ENCODE results near the gene ADSL. TPM values are rescaled to one million over a fixed set of nuclear protein-coding genes. Genes with fewer than 3 reads are reported as not detected.
A peak's percentile ranks its signal among the peaks of the same experiment; 100 is the strongest.

The ADSL gene
- total and polyA plus RNA-seq, 2 experiments from 2014 or later: 72.5 to 123 TPM

DNA sequence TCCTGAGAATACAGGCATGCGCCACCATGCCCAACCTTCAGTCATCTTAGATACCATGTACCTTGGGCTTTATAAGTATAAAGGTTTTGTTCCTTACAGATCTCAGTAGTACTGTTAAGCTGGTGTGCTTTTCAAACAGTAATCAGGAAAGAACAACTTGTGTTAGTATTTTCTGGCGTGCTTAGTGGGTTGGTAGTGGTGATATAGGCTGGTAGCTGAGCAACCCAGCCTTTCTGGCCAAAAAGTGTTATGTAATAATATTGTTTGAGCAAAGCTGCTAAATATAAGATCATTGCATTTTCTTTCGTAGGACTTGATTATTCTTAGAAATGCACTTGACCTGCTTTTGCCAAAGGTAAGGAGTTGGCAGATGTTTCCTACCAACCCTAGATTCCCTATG lies 6.5 kb downstream of the ADSL start:
- Histone ChIP-seq H3K79me2 (ENCODE audit: insufficient read depth) (peaks cover 70% of the 10 kb centered on the region), H3K9me3 (ENCODE audit: low read depth) (no peaks in the 10 kb centered on the region), H3K27ac (no peak overlapping the region), H3K4me3 (no peak overlapping the region), H4K20me1 (ENCODE audit: insufficient read depth) (no peaks in the 10 kb centered on the region), H3K9me2 (ENCODE audit: insufficient read depth) (no peaks in the 10 kb centered on the region), H3K36me3 (ENCODE audit: low read depth) (peaks cover 65% of the 10 kb centered on the region), H3K9ac (no peak overlapping the region), H3F3A (ENCODE audit: insufficient read depth) (0 out of 2 replicates have a peak, but pooled peaks cover 2% of the 10 kb centered on the region), H3K27me3 (replicated peaks; ENCODE audit: insufficient read depth) (no peaks in the 10 kb centered on the region), H3K4me2 (ENCODE audit: unreplicated experiment) (no peak overlapping the region), H3K4me1 (ENCODE audit: insufficient read depth) (peaks cover 6% of the 10 kb centered on the region; the same call in 1 of the 2 replicates), H2AFZ (no peak overlapping the region)
- 94 to 99% methylated on average over 3 of the region's 3 CpGs for WGBS, 2 experiments (ENCODE audit: low coverage in 1 of 2, low lambda C conversion rate in 2 of 2, missing lambda C conversion rate in 2 of 2)
- TF ChIP-seq EZH2phosphoT487 (IDR thresholded peaks at IDR 0.05; ENCODE audit: insufficient read depth, low read depth) (no peak), EZH2 (IDR thresholded peaks at IDR 0.05; ENCODE audit: insufficient read depth, poor library complexity, severe bottlenecking) (no peak)
- in situ Hi-C loops (cut with MboI): no loop called here
- no peak for DNase-seq

DNA sequence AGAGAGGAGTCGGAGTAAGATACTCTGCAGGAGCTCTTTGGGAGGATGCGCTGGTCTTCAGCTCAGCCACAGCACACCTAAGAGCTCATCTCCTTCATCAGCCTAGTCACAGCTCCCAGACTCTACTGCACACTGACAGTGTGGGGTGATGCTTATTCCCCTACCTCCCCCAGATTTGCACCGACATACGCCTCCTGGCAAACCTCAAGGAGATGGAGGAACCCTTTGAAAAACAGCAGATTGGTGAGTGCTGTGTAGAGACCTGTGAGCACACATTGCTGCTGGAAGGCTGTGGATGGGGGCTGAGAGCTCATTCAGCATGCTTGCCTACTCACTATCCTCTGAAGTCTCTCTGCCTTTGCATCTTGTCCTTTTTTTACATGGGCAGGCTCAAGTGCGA lies 14.8 kb downstream of the ADSL start:
- H3K9me2 ChIP-seq (ENCODE audit: insufficient read depth): no peaks in the 10 kb centered on the region
- H2AFZ ChIP-seq: no peak overlapping the region
- peaks cover 13% of the 10 kb centered on the region for H3K4me1 ChIP-seq (ENCODE audit: insufficient read depth)
- H3K27ac ChIP-seq: no peak overlapping the region
- 95 to 99% methylated on average over 5 of the region's 5 CpGs for WGBS, 2 experiments (ENCODE audit: low coverage in 1 of 2, low lambda C conversion rate in 2 of 2, missing lambda C conversion rate in 2 of 2)
- H3K36me3 ChIP-seq (ENCODE audit: low read depth): peaks cover 76% of the 10 kb centered on the region
- peaks cover 18% of the 10 kb centered on the region for H3F3A ChIP-seq (ENCODE audit: insufficient read depth)
- H3K27me3 ChIP-seq (replicated peaks; ENCODE audit: insufficient read depth): no peaks in the 10 kb centered on the region
- H3K4me2 ChIP-seq (ENCODE audit: unreplicated experiment): no peak overlapping the region
- in situ Hi-C loops (cut with MboI): no loop called here
- 0 out of 2 replicates have a peak, but pooled peaks cover 3% of the 10 kb centered on the region for H3K79me2 ChIP-seq (ENCODE audit: insufficient read depth)
- no peak overlapping the region for H3K9ac ChIP-seq
- DNase-seq: no peak
- no peak overlapping the region for H3K4me3 ChIP-seq
- H4K20me1 ChIP-seq (ENCODE audit: insufficient read depth): no peaks in the 10 kb centered on the region
- no peaks in the 10 kb centered on the region for H3K9me3 ChIP-seq (ENCODE audit: low read depth)
- TF ChIP-seq EZH2 (IDR thresholded peaks at IDR 0.05; ENCODE audit: insufficient read depth, poor library complexity, severe bottlenecking): no peak

DNA sequence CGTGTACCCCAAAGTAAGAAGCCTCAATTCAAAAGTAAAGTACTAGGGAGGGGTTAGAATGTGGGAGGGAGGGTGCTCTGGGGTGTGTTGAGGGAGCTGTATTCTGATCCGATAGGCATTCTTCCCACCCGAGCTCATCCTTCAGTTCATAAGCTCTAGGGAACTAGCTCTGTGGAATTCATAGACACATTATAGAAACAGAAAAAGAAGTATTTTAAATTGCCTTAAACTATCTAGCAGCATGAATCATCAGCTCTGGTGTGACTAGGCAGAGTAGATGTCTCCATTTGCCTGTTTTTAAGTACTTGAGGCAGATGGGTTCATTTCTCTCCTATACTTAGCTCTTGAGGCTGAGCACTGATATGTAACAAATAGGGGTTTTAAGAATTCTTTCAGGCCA lies 16.8 kb downstream of the ADSL start:
- no peak overlapping the region for H3K4me3 ChIP-seq
- peaks cover 74% of the 10 kb centered on the region for H3K36me3 ChIP-seq (ENCODE audit: low read depth)
- no peak overlapping the region for H3K4me2 ChIP-seq (ENCODE audit: unreplicated experiment)
- 0 out of 2 replicates have a peak overlapping the region, but pooled peaks have one; percentile 15 for H3K9ac ChIP-seq
- H3K9me3 ChIP-seq (ENCODE audit: low read depth): no peaks in the 10 kb centered on the region
- no peaks in the 10 kb centered on the region for H3K9me2 ChIP-seq (ENCODE audit: insufficient read depth)
- WGBS, 2 experiments (ENCODE audit: low coverage in 1 of 2, low lambda C conversion rate in 2 of 2, missing lambda C conversion rate in 2 of 2): 83 to 84% methylated on average over 3 of the region's 3 CpGs
- DNase-seq: peak; percentile 77
- H3K27me3 ChIP-seq (replicated peaks; ENCODE audit: insufficient read depth): no peaks in the 10 kb centered on the region
- H2AFZ ChIP-seq: 0 out of 2 replicates have a peak overlapping the region, but pooled peaks have one; percentile 7
- TF ChIP-seq EZH2phosphoT487 (IDR thresholded peaks at IDR 0.05; ENCODE audit: insufficient read depth, low read depth) (no peak), EZH2 (IDR thresholded peaks at IDR 0.05; ENCODE audit: insufficient read depth, poor library complexity, severe bottlenecking) (no peak)
- H3K4me1 ChIP-seq (ENCODE audit: insufficient read depth): peaks cover 13% of the 10 kb centered on the region
- H4K20me1 ChIP-seq (ENCODE audit: insufficient read depth): no peaks in the 10 kb centered on the region
- peaks cover 18% of the 10 kb centered on the region for H3F3A ChIP-seq (ENCODE audit: insufficient read depth)
- in situ Hi-C loops (cut with MboI): no loop called here
- H3K27ac ChIP-seq: peak overlapping the region; percentile 72
- H3K79me2 ChIP-seq (ENCODE audit: insufficient read depth): no peaks in the 10 kb centered on the region

DNA sequence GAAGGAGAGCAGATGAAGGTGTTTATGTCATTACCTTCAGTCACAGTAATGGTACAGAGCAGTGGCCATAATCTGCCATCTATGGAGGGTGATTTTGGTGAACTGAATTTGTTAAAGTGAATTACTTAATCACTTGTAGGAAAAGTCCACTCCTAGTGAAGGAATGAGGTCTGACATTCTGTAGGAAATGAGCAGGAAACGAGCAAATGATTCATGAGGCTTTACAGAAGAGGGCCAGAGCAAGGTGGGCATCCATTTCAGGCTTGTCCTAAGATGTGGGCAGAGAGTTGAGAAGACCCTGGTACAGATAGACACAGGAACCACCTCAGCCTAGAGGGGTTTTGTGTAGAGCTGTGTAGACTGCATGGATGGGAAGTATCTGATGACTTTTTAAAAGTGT lies 18.1 kb downstream of the ADSL start:
- no peaks in the 10 kb centered on the region for H3K9me2 ChIP-seq (ENCODE audit: insufficient read depth)
- no peaks in the 10 kb centered on the region for H3K9me3 ChIP-seq (ENCODE audit: low read depth)
- no peak overlapping the region for H3K27ac ChIP-seq
- H2AFZ ChIP-seq: no peak overlapping the region
- in situ Hi-C loops (cut with MboI): no loop called here
- H3K36me3 ChIP-seq (ENCODE audit: low read depth): peaks cover 67% of the 10 kb centered on the region
- no peak overlapping the region for H3K4me2 ChIP-seq (ENCODE audit: unreplicated experiment)
- no peaks in the 10 kb centered on the region for H3K27me3 ChIP-seq (replicated peaks; ENCODE audit: insufficient read depth)
- no peaks in the 10 kb centered on the region for H4K20me1 ChIP-seq (ENCODE audit: insufficient read depth)
- peaks cover 13% of the 10 kb centered on the region for H3K4me1 ChIP-seq (ENCODE audit: insufficient read depth)
- peaks cover 18% of the 10 kb centered on the region for H3F3A ChIP-seq (ENCODE audit: insufficient read depth)
- no peak for TF ChIP-seq EZH2phosphoT487 (IDR thresholded peaks at IDR 0.05; ENCODE audit: insufficient read depth, low read depth)
- no peak for TF ChIP-seq EZH2 (IDR thresholded peaks at IDR 0.05; ENCODE audit: insufficient read depth, poor library complexity, severe bottlenecking)
- no peak overlapping the region for H3K9ac ChIP-seq
- H3K4me3 ChIP-seq: no peak overlapping the region
- DNase-seq: no peak
- WGBS, 2 experiments (ENCODE audit: low coverage in 1 of 2, low lambda C conversion rate in 2 of 2, missing lambda C conversion rate in 2 of 2): 90 to 100% methylated on average over 1 of the region's 1 CpG
- no peaks in the 10 kb centered on the region for H3K79me2 ChIP-seq (ENCODE audit: insufficient read depth)

DNA sequence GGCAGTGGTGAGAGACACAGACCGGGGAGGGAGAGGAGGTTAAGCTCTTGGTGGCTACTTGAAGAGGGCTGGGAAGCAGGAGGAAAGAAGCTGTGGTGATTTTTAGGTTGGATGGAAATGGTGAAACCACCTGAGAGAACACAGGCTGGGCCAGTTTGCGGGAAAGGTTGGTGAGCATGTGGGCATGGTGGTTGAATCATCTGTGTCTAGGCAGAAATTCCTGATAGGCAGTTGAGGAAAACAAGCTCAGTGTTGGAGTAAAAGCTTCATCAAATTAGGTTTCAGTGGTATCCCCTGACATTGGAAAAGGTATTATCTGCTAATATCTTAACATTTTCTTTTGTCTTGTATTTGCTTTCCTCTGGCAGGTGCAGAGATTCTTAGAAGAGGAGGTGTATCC lies 19.8 kb downstream of the ADSL start:
- peaks cover 22% of the 10 kb centered on the region for H3F3A ChIP-seq (ENCODE audit: insufficient read depth)
- WGBS, 2 experiments (ENCODE audit: low coverage in 1 of 2, low lambda C conversion rate in 2 of 2, missing lambda C conversion rate in 2 of 2): 100% methylated on average over 2 of the region's 2 CpGs
- H2AFZ ChIP-seq: no peak overlapping the region
- H3K79me2 ChIP-seq (ENCODE audit: insufficient read depth): peaks cover 5% of the 10 kb centered on the region
- no peaks in the 10 kb centered on the region for H3K9me2 ChIP-seq (ENCODE audit: insufficient read depth)
- peaks cover 50% of the 10 kb centered on the region for H3K36me3 ChIP-seq (ENCODE audit: low read depth)
- H3K9me3 ChIP-seq (ENCODE audit: low read depth): no peaks in the 10 kb centered on the region
- peaks cover 13% of the 10 kb centered on the region for H3K4me1 ChIP-seq (ENCODE audit: insufficient read depth)
- H3K27ac ChIP-seq: no peak overlapping the region
- H4K20me1 ChIP-seq (ENCODE audit: insufficient read depth): no peaks in the 10 kb centered on the region
- H3K9ac ChIP-seq: no peak overlapping the region
- no peak overlapping the region for H3K4me3 ChIP-seq
- in situ Hi-C loops (cut with MboI): no loop called here
- H3K27me3 ChIP-seq (replicated peaks; ENCODE audit: insufficient read depth): no peaks in the 10 kb centered on the region
- DNase-seq: no peak
- H3K4me2 ChIP-seq (ENCODE audit: unreplicated experiment): no peak overlapping the region
- TF ChIP-seq EZH2phosphoT487 (IDR thresholded peaks at IDR 0.05; ENCODE audit: insufficient read depth, low read depth): no peak
- TF ChIP-seq EZH2 (IDR thresholded peaks at IDR 0.05; ENCODE audit: insufficient read depth, poor library complexity, severe bottlenecking): no peak

Measured in GM23248 (cell line).